Measurements from ENCODE around the gene LAYN.

Gene LAYN

DNA sequence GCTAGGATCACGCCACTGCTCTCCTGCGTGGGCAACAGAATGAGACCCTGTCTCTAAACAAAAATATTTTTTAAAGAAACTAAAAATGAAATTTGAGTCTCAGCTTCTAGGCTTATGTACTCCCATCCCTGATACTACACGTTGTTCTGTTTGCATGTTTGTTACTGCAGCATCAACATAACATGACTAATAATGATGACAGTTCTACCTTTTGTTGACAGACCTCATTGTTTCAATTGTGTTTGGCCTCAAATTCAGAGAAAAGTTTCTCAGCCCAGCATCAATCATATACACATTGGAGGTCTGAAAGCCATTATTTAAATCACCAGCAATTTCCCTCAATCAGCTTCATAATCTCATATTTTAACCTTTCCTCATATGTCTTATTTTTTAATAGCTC lies 20.8 kb downstream of the LAYN start:
- Histone ChIP-seq H3K4me3 (IDR thresholded peaks at IDR 0.05; ENCODE audit: insufficient read depth, low read depth, low read length) (no peak overlapping the region), H2AFZ (ENCODE audit: low read depth) (no peak overlapping the region), H3K27me3 (ENCODE audit: insufficient read depth, low read depth) (no peaks in the 10 kb centered on the region), H3K79me2 (ENCODE audit: insufficient read depth, low read depth) (no peaks in the 10 kb centered on the region), H3K36me3 (ENCODE audit: insufficient read depth) (no peaks in the 10 kb centered on the region), H4K20me1 (ENCODE audit: insufficient read depth) (no peaks in the 10 kb centered on the region), H3K27ac (no peak overlapping the region), H3K4me2 (no peak overlapping the region), H3K4me1 (ENCODE audit: low read depth, poor library complexity, severe bottlenecking) (peaks cover 30% of the 10 kb centered on the region), H3K9ac (no peak overlapping the region)
- TF ChIP-seq, protein P1, sequence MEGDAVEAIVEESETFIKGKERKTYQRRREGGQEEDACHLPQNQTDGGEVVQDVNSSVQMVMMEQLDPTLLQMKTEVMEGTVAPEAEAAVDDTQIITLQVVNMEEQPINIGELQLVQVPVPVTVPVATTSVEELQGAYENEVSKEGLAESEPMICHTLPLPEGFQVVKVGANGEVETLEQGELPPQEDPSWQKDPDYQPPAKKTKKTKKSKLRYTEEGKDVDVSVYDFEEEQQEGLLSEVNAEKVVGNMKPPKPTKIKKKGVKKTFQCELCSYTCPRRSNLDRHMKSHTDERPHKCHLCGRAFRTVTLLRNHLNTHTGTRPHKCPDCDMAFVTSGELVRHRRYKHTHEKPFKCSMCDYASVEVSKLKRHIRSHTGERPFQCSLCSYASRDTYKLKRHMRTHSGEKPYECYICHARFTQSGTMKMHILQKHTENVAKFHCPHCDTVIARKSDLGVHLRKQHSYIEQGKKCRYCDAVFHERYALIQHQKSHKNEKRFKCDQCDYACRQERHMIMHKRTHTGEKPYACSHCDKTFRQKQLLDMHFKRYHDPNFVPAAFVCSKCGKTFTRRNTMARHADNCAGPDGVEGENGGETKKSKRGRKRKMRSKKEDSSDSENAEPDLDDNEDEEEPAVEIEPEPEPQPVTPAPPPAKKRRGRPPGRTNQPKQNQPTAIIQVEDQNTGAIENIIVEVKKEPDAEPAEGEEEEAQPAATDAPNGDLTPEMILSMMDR (conservative IDR thresholded peaks at IDR 0.05; ENCODE audit: low read depth, low read length), result no peak

DNA sequence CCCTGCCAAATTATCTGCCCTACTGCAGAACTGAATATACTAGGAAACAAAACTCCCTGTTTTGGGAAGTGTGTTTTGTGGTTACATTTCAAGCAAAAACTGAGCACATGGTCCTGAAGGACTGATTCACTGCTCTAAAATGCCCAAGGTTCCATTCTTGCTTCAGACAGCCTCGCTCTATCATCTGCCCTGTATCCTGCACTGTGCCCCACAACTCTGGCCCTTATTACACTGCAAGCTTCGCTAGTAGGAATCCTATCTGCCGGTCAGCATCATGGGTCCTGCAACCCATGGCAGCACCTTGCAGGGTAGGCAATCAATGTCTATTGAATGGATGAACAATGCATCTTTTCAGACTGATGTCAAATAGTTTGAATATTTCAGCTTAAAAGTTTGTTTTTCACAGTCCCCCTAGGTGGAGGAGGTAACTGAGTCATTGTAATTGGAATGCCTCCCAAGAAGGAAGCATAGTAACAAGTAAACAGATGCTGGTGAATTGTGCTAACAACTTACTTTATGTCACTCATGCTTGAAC lies 21.3 kb downstream of the LAYN start:
- no peak overlapping the region for H2AFZ ChIP-seq (ENCODE audit: low read depth)
- H3K27ac ChIP-seq, result no peak overlapping the region
- no peak overlapping the region for H3K4me3 ChIP-seq (IDR thresholded peaks at IDR 0.05; ENCODE audit: insufficient read depth, low read depth, low read length)
- peaks cover 31% of the 10 kb centered on the region for H3K4me1 ChIP-seq (ENCODE audit: low read depth, poor library complexity, severe bottlenecking)
- no peaks in the 10 kb centered on the region for H3K36me3 ChIP-seq (ENCODE audit: insufficient read depth)
- H4K20me1 ChIP-seq (ENCODE audit: insufficient read depth), result no peaks in the 10 kb centered on the region
- TF ChIP-seq, protein P1 (conservative IDR thresholded peaks at IDR 0.05; ENCODE audit: low read depth, low read length), result no peak
- no peaks in the 10 kb centered on the region for H3K27me3 ChIP-seq (ENCODE audit: insufficient read depth, low read depth)
- no peak overlapping the region for H3K4me2 ChIP-seq
- no peak overlapping the region for H3K9ac ChIP-seq
- H3K79me2 ChIP-seq (ENCODE audit: insufficient read depth, low read depth), result no peaks in the 10 kb centered on the region

DNA sequence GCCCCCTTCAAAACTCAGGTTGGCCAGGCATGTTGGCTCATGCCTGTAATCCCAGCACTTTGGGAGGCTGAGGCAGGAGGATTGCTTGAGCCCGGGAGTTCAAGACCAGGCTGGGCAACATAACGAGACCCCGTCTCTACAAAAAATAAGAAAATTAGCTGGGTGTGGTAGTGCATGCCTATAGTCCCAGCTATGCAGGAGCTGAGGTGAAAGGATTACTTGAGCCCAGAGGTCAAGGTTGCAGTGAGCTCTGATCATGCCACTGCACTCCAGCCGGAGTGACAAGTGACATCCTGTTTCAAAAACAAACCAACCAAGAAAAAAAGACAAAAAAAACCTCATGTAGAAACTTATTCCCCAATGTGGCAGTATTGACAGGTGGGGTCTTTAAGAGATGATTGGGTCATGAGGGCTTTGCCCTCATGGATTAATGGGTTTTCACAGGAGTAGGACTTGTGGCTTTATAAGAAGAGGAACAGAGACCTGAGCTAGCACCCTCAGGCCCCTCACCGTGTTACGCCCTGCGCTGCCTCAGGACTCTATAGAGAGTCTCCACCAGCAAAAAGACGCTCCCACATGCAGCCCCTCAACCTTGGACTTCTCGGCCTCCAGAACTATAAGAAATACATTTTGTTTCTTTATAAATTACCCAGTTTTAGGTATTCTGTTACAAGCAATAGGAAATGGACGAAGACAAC lies 22.3 kb downstream of the LAYN start:
- TF ChIP-seq, protein P1 (conservative IDR thresholded peaks at IDR 0.05; ENCODE audit: low read depth, low read length), result no peak
- Histone ChIP-seq H3K27me3 (ENCODE audit: insufficient read depth, low read depth) (no peaks in the 10 kb centered on the region), H4K20me1 (ENCODE audit: insufficient read depth) (no peaks in the 10 kb centered on the region), H3K4me3 (IDR thresholded peaks at IDR 0.05; ENCODE audit: insufficient read depth, low read depth, low read length) (no peak overlapping the region), H3K36me3 (ENCODE audit: insufficient read depth) (no peaks in the 10 kb centered on the region), H3K9ac (no peak overlapping the region), H2AFZ (ENCODE audit: low read depth) (no peak overlapping the region), H3K4me1 (ENCODE audit: low read depth, poor library complexity, severe bottlenecking) (peaks cover 24% of the 10 kb centered on the region), H3K79me2 (ENCODE audit: insufficient read depth, low read depth) (no peaks in the 10 kb centered on the region), H3K27ac (no peak overlapping the region), H3K4me2 (no peak overlapping the region)

DNA sequence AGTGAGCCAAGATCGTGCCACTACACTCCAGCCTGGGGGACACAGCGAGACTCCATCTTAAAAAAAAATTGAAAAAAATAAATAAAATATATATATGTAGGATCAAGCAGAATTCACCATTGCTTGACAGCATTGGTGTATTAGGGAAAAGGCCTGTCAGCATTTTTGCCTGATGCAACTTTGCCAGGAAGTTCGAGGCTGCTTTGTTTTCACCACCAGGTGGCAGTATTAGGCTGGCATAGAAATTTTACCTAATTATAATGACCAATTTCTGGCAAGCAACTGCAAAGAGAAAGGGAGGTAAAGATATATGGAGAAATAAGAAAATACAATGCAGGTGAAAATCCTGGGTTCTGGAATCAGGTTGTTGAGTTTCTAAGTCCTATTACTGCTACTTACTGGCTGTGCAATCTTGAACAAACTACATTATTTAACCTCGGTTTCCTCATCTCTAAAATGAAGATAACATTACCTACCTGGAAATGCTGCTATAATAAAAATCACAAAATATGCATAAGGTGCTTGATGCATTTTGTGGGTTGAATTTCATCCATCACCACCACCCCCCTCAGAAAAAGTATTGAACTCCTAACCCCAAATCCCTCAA lies 24.7 kb downstream of the LAYN start:
- Histone ChIP-seq H3K27ac (no peak overlapping the region), H3K36me3 (ENCODE audit: insufficient read depth) (no peaks in the 10 kb centered on the region), H2AFZ (ENCODE audit: low read depth) (no peak overlapping the region), H3K27me3 (ENCODE audit: insufficient read depth, low read depth) (no peaks in the 10 kb centered on the region), H4K20me1 (ENCODE audit: insufficient read depth) (no peaks in the 10 kb centered on the region), H3K4me3 (IDR thresholded peaks at IDR 0.05; ENCODE audit: insufficient read depth, low read depth, low read length) (no peak overlapping the region), H3K4me1 (ENCODE audit: low read depth, poor library complexity, severe bottlenecking) (peaks cover 17% of the 10 kb centered on the region), H3K79me2 (ENCODE audit: insufficient read depth, low read depth) (no peaks in the 10 kb centered on the region), H3K4me2 (no peak overlapping the region), H3K9ac (no peak overlapping the region)
- TF ChIP-seq, protein P1 (conservative IDR thresholded peaks at IDR 0.05; ENCODE audit: low read depth, low read length), result peak; percentile 69

Data from KMS-11 (cell line).